ENCODE data around the gene HSPA14. TPM values are rescaled to one million over a fixed set of nuclear protein-coding genes. Genes with fewer than 3 reads are reported as not detected.
"Not testable (repeated sequence)": the region's sequence is repeated elsewhere in the genome, so short reads cannot be mapped to it uniquely, and the experiment has no call there.

HSPA14 gene
- total RNA-seq, 1 experiment from 2014 or later, result 15.9 TPM

- Histone ChIP-seq H3K27ac (ENCODE audit: low read length) (no peak overlapping the region), H3K9me3 (ENCODE audit: control insufficient read depth, insufficient read depth, low read depth, low read length) (no peaks in the 10 kb centered on the region), H3K27me3 (ENCODE audit: control insufficient read depth, insufficient read depth, low read length) (no peaks in the 10 kb centered on the region), H3K36me3 (ENCODE audit: control insufficient read depth, insufficient read depth, low read length) (0 out of 2 replicates have a peak, but pooled peaks cover 2% of the 10 kb centered on the region), H3K4me3 (ENCODE audit: low read depth in 2 of 2, low read length in 2 of 2) (no peak overlapping the region), H3K4me1 (ENCODE audit: control insufficient read depth, insufficient read depth, low read length) (no peaks in the 10 kb centered on the region)
- ATAC-seq, result no peak
- ChIA-PET POLR2A (no interaction called here), CTCF (no interaction called here)
- TF ChIP-seq REST (IDR thresholded peaks at IDR 0.05; ENCODE audit: insufficient read depth in 1 of 2, low read depth in 2 of 2, low read length in 1 of 2), result no peak
- BruUV-seq (replicated peaks), result no TSS peak
- no peak for DNase-seq (ENCODE audit: low read depth, low spot score)
- intact Hi-C loops (cut with micrococcal nuclease; ENCODE audit: unreplicated experiment) (no loop called here), in situ Hi-C loops (cut with HindIII; ENCODE audit: low pct_unique_long_range_greater_than_20kb, low sequenced_read_pairs) (no loop called here)
Observed at GRCh38 chr10:14859775-14860174, 21.7 kb downstream of the HSPA14 start.

- in situ Hi-C loops (cut with HindIII; ENCODE audit: low pct_unique_long_range_greater_than_20kb, low sequenced_read_pairs) (no loop called here), intact Hi-C loops (cut with micrococcal nuclease; ENCODE audit: unreplicated experiment) (no loop called here)
- Histone ChIP-seq H3K27ac (ENCODE audit: low read length) (no peak overlapping the region), H3K4me3 (ENCODE audit: low read depth in 2 of 2, low read length in 2 of 2) (no peak overlapping the region), H3K36me3 (ENCODE audit: control insufficient read depth, insufficient read depth, low read length) (no peaks in the 10 kb centered on the region), H3K9me3 (ENCODE audit: control insufficient read depth, insufficient read depth, low read depth, low read length) (no peaks in the 10 kb centered on the region), H3K4me1 (ENCODE audit: control insufficient read depth, insufficient read depth, low read length) (no peaks in the 10 kb centered on the region), H3K27me3 (ENCODE audit: control insufficient read depth, insufficient read depth, low read length) (no peaks in the 10 kb centered on the region)
- no peak for TF ChIP-seq POLR2AphosphoS5 (IDR thresholded peaks at IDR 0.05; ENCODE audit: low read depth, low read length)
- TF ChIP-seq REST (IDR thresholded peaks at IDR 0.05; ENCODE audit: insufficient read depth in 1 of 2, low read depth in 2 of 2, low read length in 1 of 2), result no peak
- no peak for TF ChIP-seq TCF7L2 (IDR thresholded peaks at IDR 0.05; ENCODE audit: low read depth, low read length)
- TF ChIP-seq CTCF (IDR thresholded peaks at IDR 0.05), result no peak
- no peak for TF ChIP-seq SIN3A (IDR thresholded peaks at IDR 0.05; ENCODE audit: borderline replicate concordance, insufficient read depth, low read depth, low read length)
- ATAC-seq, result no peak
- no TSS peak for BruUV-seq (replicated peaks)
- POLR2A ChIA-PET, result no interaction called here
- no peak for DNase-seq (ENCODE audit: low read depth, low spot score)
- CTCF ChIA-PET, result no interaction called here
Observed at GRCh38 chr10:14860791-14861190, 22.7 kb downstream of the HSPA14 start.

GRCh38 chr10:14864466-14864865 lies 26.4 kb downstream of the HSPA14 start:
- H3K27me3 ChIP-seq (ENCODE audit: control insufficient read depth, insufficient read depth, low read length); H3K36me3 ChIP-seq (ENCODE audit: control insufficient read depth, insufficient read depth, low read length); ATAC-seq; BruUV-seq (replicated peaks); H3K4me3 ChIP-seq (ENCODE audit: low read depth in 2 of 2, low read length in 2 of 2); H3K4me1 ChIP-seq (ENCODE audit: control insufficient read depth, insufficient read depth, low read length); intact Hi-C loops (cut with micrococcal nuclease; ENCODE audit: unreplicated experiment); DNase-seq (ENCODE audit: low read depth, low spot score); POLR2A ChIA-PET; CTCF ChIA-PET; H3K27ac ChIP-seq (ENCODE audit: low read length); H3K9me3 ChIP-seq (ENCODE audit: control insufficient read depth, insufficient read depth, low read depth, low read length); in situ Hi-C loops (cut with HindIII; ENCODE audit: low pct_unique_long_range_greater_than_20kb, low sequenced_read_pairs): not testable (repeated sequence)

- POLR2A ChIA-PET; H3K9me3 ChIP-seq (ENCODE audit: control insufficient read depth, insufficient read depth, low read depth, low read length); H3K27me3 ChIP-seq (ENCODE audit: control insufficient read depth, insufficient read depth, low read length); DNase-seq (ENCODE audit: low read depth, low spot score); BruUV-seq (replicated peaks); H3K27ac ChIP-seq (ENCODE audit: low read length); in situ Hi-C loops (cut with HindIII; ENCODE audit: low pct_unique_long_range_greater_than_20kb, low sequenced_read_pairs); ATAC-seq; CTCF ChIA-PET; H3K4me3 ChIP-seq (ENCODE audit: low read depth in 2 of 2, low read length in 2 of 2); intact Hi-C loops (cut with micrococcal nuclease; ENCODE audit: unreplicated experiment); H3K36me3 ChIP-seq (ENCODE audit: control insufficient read depth, insufficient read depth, low read length); H3K4me1 ChIP-seq (ENCODE audit: control insufficient read depth, insufficient read depth, low read length): not testable (repeated sequence)
Observed at GRCh38 chr10:14864871-14865270, 26.8 kb downstream of the HSPA14 start.
